ENCODE measurements around the gene CCL19. TPM values are rescaled to one million over a fixed set of nuclear protein-coding genes. Genes with fewer than 3 reads are reported as not detected.

CCL19 gene
- total RNA-seq, 1 experiment from 2014 or later: not detected

- no peak for TF ChIP-seq EZH2 (IDR thresholded peaks at IDR 0.05; ENCODE audit: borderline replicate concordance, low read depth, low read length, poor library complexity, severe bottlenecking)
- TF ChIP-seq, protein P1, sequence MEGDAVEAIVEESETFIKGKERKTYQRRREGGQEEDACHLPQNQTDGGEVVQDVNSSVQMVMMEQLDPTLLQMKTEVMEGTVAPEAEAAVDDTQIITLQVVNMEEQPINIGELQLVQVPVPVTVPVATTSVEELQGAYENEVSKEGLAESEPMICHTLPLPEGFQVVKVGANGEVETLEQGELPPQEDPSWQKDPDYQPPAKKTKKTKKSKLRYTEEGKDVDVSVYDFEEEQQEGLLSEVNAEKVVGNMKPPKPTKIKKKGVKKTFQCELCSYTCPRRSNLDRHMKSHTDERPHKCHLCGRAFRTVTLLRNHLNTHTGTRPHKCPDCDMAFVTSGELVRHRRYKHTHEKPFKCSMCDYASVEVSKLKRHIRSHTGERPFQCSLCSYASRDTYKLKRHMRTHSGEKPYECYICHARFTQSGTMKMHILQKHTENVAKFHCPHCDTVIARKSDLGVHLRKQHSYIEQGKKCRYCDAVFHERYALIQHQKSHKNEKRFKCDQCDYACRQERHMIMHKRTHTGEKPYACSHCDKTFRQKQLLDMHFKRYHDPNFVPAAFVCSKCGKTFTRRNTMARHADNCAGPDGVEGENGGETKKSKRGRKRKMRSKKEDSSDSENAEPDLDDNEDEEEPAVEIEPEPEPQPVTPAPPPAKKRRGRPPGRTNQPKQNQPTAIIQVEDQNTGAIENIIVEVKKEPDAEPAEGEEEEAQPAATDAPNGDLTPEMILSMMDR (conservative IDR thresholded peaks at IDR 0.05; ENCODE audit: low read depth, low read length): no peak
- peaks cover 8% of the 10 kb centered on the region for H3K4me1 ChIP-seq (ENCODE audit: insufficient read depth, low read length, poor library complexity, severe bottlenecking)
- BruUV-seq (replicated peaks): no TSS peak
- ChIA-PET CTCF (no interaction called here), POLR2A (ENCODE audit: low non-redundant PET) (no interaction called here)
- H3K4me3 ChIP-seq (ENCODE audit: low read depth, low read length, poor library complexity, severe bottlenecking): no peak overlapping the region
- H3K9me3 ChIP-seq (ENCODE audit: low read depth, low read length, poor library complexity, severe bottlenecking): no peaks in the 10 kb centered on the region
- DNase-seq (ENCODE audit: low spot score): no peak
- no peaks in the 10 kb centered on the region for H3K36me3 ChIP-seq (ENCODE audit: insufficient read depth, low read length, poor library complexity, severe bottlenecking)
- no peaks in the 10 kb centered on the region for H3K27me3 ChIP-seq (replicated peaks; ENCODE audit: insufficient read depth, low read depth, low read length, poor library complexity)
- intact Hi-C loops (cut with micrococcal nuclease; ENCODE audit: unreplicated experiment): no loop called here
- no peak overlapping the region for H3K27ac ChIP-seq (ENCODE audit: low read depth, low read length, poor library complexity, severe bottlenecking)
These were observed 31.4 kb downstream of the CCL19 start for GRCh38 chr9:34659592-34660253.

- H3K27ac ChIP-seq (ENCODE audit: low read depth, low read length, poor library complexity, severe bottlenecking): no peak overlapping the region
- TF ChIP-seq, protein P1 (conservative IDR thresholded peaks at IDR 0.05; ENCODE audit: low read depth, low read length): no peak
- TF ChIP-seq EZH2 (IDR thresholded peaks at IDR 0.05; ENCODE audit: borderline replicate concordance, low read depth, low read length, poor library complexity, severe bottlenecking): no peak
- intact Hi-C loops (cut with micrococcal nuclease; ENCODE audit: unreplicated experiment): no loop called here
- POLR2A ChIA-PET (ENCODE audit: low non-redundant PET): no interaction called here
- no TSS peak for BruUV-seq (replicated peaks)
- H3K9me3 ChIP-seq (ENCODE audit: low read depth, low read length, poor library complexity, severe bottlenecking): no peaks in the 10 kb centered on the region
- H3K4me1 ChIP-seq (ENCODE audit: insufficient read depth, low read length, poor library complexity, severe bottlenecking): peaks cover 17% of the 10 kb centered on the region
- no peaks in the 10 kb centered on the region for H3K36me3 ChIP-seq (ENCODE audit: insufficient read depth, low read length, poor library complexity, severe bottlenecking)
- no peak overlapping the region for H3K4me3 ChIP-seq (ENCODE audit: low read depth, low read length, poor library complexity, severe bottlenecking)
- CTCF ChIA-PET: no interaction called here
- no peak for DNase-seq (ENCODE audit: low spot score)
- H3K27me3 ChIP-seq (replicated peaks; ENCODE audit: insufficient read depth, low read depth, low read length, poor library complexity): no peaks in the 10 kb centered on the region
These were observed 32.6 kb downstream of the CCL19 start for GRCh38 chr9:34658461-34658860.

- Histone ChIP-seq H3K4me3 (ENCODE audit: low read depth, low read length, poor library complexity, severe bottlenecking) (no peak overlapping the region), H3K4me1 (ENCODE audit: insufficient read depth, low read length, poor library complexity, severe bottlenecking) (peaks cover 25% of the 10 kb centered on the region), H3K27ac (ENCODE audit: low read depth, low read length, poor library complexity, severe bottlenecking) (no peak overlapping the region), H3K27me3 (replicated peaks; ENCODE audit: insufficient read depth, low read depth, low read length, poor library complexity) (no peaks in the 10 kb centered on the region), H3K9me3 (ENCODE audit: low read depth, low read length, poor library complexity, severe bottlenecking) (no peaks in the 10 kb centered on the region), H3K36me3 (ENCODE audit: insufficient read depth, low read length, poor library complexity, severe bottlenecking) (no peaks in the 10 kb centered on the region)
- ChIA-PET CTCF (no interaction called here), POLR2A (ENCODE audit: low non-redundant PET) (no interaction called here)
- DNase-seq (ENCODE audit: low spot score): no peak
- intact Hi-C loops (cut with micrococcal nuclease; ENCODE audit: unreplicated experiment): no loop called here
- no peak for TF ChIP-seq EZH2 (IDR thresholded peaks at IDR 0.05; ENCODE audit: borderline replicate concordance, low read depth, low read length, poor library complexity, severe bottlenecking)
- TF ChIP-seq, protein P1 (conservative IDR thresholded peaks at IDR 0.05; ENCODE audit: low read depth, low read length): no peak
- BruUV-seq (replicated peaks): no TSS peak
These were observed 34.1 kb downstream of the CCL19 start for GRCh38 chr9:34656992-34657391.

All from A673 (cell line).